ENCODE results near the gene ADGRE2.

Gene ADGRE2

DNA sequence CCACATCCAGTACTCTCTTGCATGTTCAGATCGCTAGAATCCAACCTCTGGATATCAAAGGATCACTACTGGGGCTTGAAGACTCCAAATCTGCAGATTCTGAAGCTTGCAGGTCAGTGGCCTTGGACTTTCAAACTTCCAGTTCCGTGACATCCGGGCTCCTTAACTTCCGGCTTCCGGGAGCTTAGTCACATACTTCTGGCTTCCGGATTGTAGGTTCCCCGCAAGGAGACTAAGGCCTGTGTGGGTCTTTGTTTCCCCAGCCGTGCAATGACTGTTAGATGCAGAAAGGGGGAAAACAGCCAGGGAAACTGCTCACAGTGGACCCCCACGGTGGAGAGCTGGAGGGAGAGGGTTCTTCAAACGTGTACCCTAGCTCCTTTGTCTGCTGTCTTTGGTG lies 47.2 kb downstream of the ADGRE2 start:
- TF ChIP-seq EZH2phosphoT487 (conservative IDR thresholded peaks at IDR 0.05; ENCODE audit: low read length), result no peak
- TF ChIP-seq, protein P1, sequence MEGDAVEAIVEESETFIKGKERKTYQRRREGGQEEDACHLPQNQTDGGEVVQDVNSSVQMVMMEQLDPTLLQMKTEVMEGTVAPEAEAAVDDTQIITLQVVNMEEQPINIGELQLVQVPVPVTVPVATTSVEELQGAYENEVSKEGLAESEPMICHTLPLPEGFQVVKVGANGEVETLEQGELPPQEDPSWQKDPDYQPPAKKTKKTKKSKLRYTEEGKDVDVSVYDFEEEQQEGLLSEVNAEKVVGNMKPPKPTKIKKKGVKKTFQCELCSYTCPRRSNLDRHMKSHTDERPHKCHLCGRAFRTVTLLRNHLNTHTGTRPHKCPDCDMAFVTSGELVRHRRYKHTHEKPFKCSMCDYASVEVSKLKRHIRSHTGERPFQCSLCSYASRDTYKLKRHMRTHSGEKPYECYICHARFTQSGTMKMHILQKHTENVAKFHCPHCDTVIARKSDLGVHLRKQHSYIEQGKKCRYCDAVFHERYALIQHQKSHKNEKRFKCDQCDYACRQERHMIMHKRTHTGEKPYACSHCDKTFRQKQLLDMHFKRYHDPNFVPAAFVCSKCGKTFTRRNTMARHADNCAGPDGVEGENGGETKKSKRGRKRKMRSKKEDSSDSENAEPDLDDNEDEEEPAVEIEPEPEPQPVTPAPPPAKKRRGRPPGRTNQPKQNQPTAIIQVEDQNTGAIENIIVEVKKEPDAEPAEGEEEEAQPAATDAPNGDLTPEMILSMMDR (IDR thresholded peaks at IDR 0.05; ENCODE audit: insufficient read depth, low read length, poor library complexity, severe bottlenecking), result no peak
- Histone ChIP-seq H3K27ac (ENCODE audit: low read depth, low read length) (no peak overlapping the region), H3K4me2 (ENCODE audit: low read depth, low read length, poor library complexity, severe bottlenecking) (no peak overlapping the region), H3K9me2 (replicated peaks; ENCODE audit: insufficient read depth, low read length) (no peaks in the 10 kb centered on the region), H3K79me2 (ENCODE audit: insufficient read depth, low read length) (no peaks in the 10 kb centered on the region), H3K9ac (ENCODE audit: low read length) (no peak overlapping the region), H3K4me3 (ENCODE audit: insufficient read depth, low read length, poor library complexity, severe bottlenecking) (no peak overlapping the region), H2AFZ (ENCODE audit: low read depth, low read length, severe bottlenecking) (no peak overlapping the region), H4K20me1 (ENCODE audit: low read depth, low read length) (no peaks in the 10 kb centered on the region), H3K36me3 (ENCODE audit: low read length) (no peaks in the 10 kb centered on the region), H3K9me3 (ENCODE audit: insufficient read depth, low read length) (no peaks in the 10 kb centered on the region), H3F3A (ENCODE audit: insufficient read depth) (no peaks in the 10 kb centered on the region), H3K27me3 (ENCODE audit: low read length) (no peaks in the 10 kb centered on the region)

DNA sequence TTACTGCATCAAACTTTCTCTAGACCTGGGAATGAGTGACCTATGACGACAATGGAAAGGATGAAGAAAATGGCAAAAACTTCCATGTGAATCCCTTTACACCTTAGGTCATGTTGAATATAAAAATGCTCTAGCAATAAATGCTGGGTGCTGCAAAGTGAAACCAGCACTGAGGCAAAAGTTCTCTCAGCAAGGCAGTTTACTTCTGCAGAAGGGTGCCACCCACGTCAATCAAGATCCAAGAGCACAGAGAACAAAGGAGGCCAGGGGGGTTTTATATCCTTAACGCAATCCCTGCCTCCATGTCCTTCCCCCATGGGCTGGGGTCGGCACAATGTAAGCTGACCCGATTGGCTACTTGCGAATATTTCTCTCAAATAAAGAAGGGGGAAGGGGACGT lies 49.8 kb downstream of the ADGRE2 start:
- Histone ChIP-seq H2AFZ (ENCODE audit: low read depth, low read length, severe bottlenecking) (no peak overlapping the region), H3K27ac (ENCODE audit: low read depth, low read length) (no peak overlapping the region), H3F3A (ENCODE audit: insufficient read depth) (no peaks in the 10 kb centered on the region), H3K27me3 (ENCODE audit: low read length) (0 out of 2 replicates have a peak, but pooled peaks cover 2% of the 10 kb centered on the region), H3K79me2 (ENCODE audit: insufficient read depth, low read length) (no peaks in the 10 kb centered on the region), H3K4me3 (ENCODE audit: insufficient read depth, low read length, poor library complexity, severe bottlenecking) (no peak overlapping the region), H3K4me2 (ENCODE audit: low read depth, low read length, poor library complexity, severe bottlenecking) (no peak overlapping the region), H3K36me3 (ENCODE audit: low read length) (no peaks in the 10 kb centered on the region), H3K9me2 (replicated peaks; ENCODE audit: insufficient read depth, low read length) (no peaks in the 10 kb centered on the region), H3K9me3 (ENCODE audit: insufficient read depth, low read length) (no peaks in the 10 kb centered on the region), H3K9ac (ENCODE audit: low read length) (no peak overlapping the region), H4K20me1 (ENCODE audit: low read depth, low read length) (no peaks in the 10 kb centered on the region)
- TF ChIP-seq EZH2phosphoT487 (conservative IDR thresholded peaks at IDR 0.05; ENCODE audit: low read length), result no peak
- TF ChIP-seq, protein P1 (IDR thresholded peaks at IDR 0.05; ENCODE audit: insufficient read depth, low read length, poor library complexity, severe bottlenecking), result no peak

DNA sequence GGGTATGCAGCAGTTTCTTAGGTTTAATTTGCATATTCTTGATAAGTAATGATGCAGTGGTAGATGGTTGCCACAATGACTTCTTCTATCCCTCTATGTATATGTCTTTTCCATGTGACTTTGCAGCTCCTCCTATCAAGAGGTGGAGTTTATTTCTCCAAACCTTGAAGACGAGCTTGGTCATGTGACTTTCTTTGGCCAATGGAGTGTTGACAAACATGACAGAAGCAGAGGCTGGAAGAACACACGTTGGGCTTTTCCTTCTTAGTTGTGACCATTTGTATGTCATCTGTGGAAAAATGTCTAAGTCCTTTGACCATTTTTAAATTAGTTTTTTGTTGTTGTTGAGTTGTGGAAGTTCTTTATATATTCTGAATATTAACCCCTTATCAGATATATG lies 56.2 kb downstream of the ADGRE2 start:
- no peak for TF ChIP-seq EZH2phosphoT487 (conservative IDR thresholded peaks at IDR 0.05; ENCODE audit: low read length)
- TF ChIP-seq, protein P1 (IDR thresholded peaks at IDR 0.05; ENCODE audit: insufficient read depth, low read length, poor library complexity, severe bottlenecking), result no peak
- Histone ChIP-seq H3K36me3 (ENCODE audit: low read length) (peaks cover 25% of the 10 kb centered on the region), H3K27me3 (ENCODE audit: low read length) (0 out of 2 replicates have a peak, but pooled peaks cover 2% of the 10 kb centered on the region), H3K27ac (ENCODE audit: low read depth, low read length) (no peak overlapping the region), H3K4me2 (ENCODE audit: low read depth, low read length, poor library complexity, severe bottlenecking) (no peak overlapping the region), H3K79me2 (ENCODE audit: insufficient read depth, low read length) (no peaks in the 10 kb centered on the region), H3K9ac (ENCODE audit: low read length) (no peak overlapping the region), H4K20me1 (ENCODE audit: low read depth, low read length) (no peaks in the 10 kb centered on the region), H3K9me2 (replicated peaks; ENCODE audit: insufficient read depth, low read length) (no peaks in the 10 kb centered on the region), H3K4me3 (ENCODE audit: insufficient read depth, low read length, poor library complexity, severe bottlenecking) (no peak overlapping the region), H3K9me3 (ENCODE audit: insufficient read depth, low read length) (peaks cover 27% of the 10 kb centered on the region), H3F3A (ENCODE audit: insufficient read depth) (no peaks in the 10 kb centered on the region), H2AFZ (ENCODE audit: low read depth, low read length, severe bottlenecking) (no peak overlapping the region)
